Mucosa of rectum (tissue), 2 donors: ENCODE results near the gene DKKL1.
"Not testable (repeated sequence)": the region's sequence is repeated elsewhere in the genome, so short reads cannot be mapped to it uniquely, and the experiment has no call there.

Experiments used
- H3K27ac ChIP-seq, 2 donors: one replicate each; pipeline ENCODE4 v1.7.0; 2013; ENCODE audit warnings: inconsistent platforms in 2 of 2, low read depth in 2 of 2, low read length in 2 of 2
- H3K27me3 ChIP-seq, 2 donors: one replicate each; pipeline ENCODE4 v1.7.0; 2013; ENCODE audit warnings: low read length in 2 of 2; ENCODE audit not compliant: control insufficient read depth in 2 of 2, insufficient read depth in 2 of 2
- H3K36me3 ChIP-seq, 2 donors: one replicate each; pipeline ENCODE4 v1.7.0; 2013; ENCODE audit warnings: low read length in 2 of 2; ENCODE audit not compliant: control insufficient read depth in 2 of 2, insufficient read depth in 2 of 2
- H3K4me1 ChIP-seq, 2 donors: one replicate each; pipeline ENCODE4 v1.7.0; 2013; ENCODE audit warnings: low read length in 2 of 2, mild to moderate bottlenecking in 1 of 2; ENCODE audit not compliant: control insufficient read depth in 2 of 2, insufficient read depth in 2 of 2
- H3K4me3 ChIP-seq, 2 donors: one replicate each; pipeline ENCODE4 v1.7.0; 2013; ENCODE audit warnings: low read length in 2 of 2
- H3K9ac ChIP-seq, 2 donors: one replicate each; pipeline ENCODE4 v1.7.0; 2013; ENCODE audit warnings: low read length in 2 of 2, low read depth in 1 of 2, mild to moderate bottlenecking in 1 of 2
- H3K9me3 ChIP-seq, 2 donors: one replicate each; pipeline ENCODE4 v1.7.0; 2013; ENCODE audit warnings: low read length in 2 of 2; ENCODE audit not compliant: control insufficient read depth in 2 of 2
- donor health status: healthy.
- donor health status: Normal muscosa, but diverticular disease.

The DKKL1 gene

DNA sequence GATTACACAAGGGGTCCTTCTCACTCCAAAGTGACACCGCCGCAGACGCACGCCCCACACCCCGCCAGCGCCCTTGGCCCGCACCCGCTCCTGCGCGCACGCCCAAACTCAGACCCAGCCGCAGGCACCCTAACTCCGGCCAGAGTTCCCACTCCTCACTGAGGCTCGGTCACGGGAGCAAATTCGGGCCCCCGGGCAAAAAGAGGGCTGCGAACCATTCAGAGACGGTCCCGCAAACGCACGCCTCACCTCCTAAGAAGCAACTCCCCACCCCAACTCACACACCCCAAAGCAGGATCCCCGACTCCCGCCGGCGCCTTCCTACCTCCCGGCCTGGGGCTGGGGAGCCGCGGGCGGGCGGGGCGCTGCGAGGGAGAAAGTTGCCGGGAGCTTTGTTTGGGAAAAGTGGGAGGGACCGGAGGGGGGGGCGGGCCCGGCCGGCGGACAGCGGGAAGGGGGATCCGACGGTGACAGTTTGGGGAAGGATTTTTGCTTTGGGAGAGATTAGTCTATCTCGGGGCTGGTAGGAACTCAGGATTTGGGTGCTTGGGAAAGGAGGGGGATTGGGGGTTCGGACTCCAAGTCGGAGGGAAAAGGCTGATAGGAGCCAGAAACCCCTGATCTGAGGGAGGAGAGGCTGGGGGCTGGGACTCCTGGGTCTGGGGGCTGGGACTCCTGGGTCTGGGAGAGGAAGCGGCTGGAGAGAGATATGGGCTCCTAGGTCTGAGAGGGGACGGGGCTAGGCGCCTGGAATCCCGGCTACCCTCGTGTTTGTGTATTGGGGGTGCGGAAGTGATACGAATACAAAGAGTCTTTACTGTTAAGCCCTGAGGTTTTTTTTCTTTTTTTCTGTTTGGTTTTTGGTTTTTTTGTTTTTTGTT lies 1.4 kb upstream of the DKKL1 start, which contains the start of gene TEAD2:
Gene TEAD2, minus strand, starts transcription at position 369 of the 881 bp plus-strand sequence. CDS start 2,341 bp downstream, outside the sequence.
- no peaks in the 10 kb centered on the region for H3K36me3 ChIP-seq
- H3K27me3 ChIP-seq, result peaks cover 0 to 4% of the 10 kb centered on the region in 2 donors
- H3K9ac ChIP-seq, result peak within 1 kb of the TSS; percentile 72 to 74
- H3K4me3 ChIP-seq, result peak within 1 kb of the TSS; percentile 72 to 74
- peak within 1 kb of the TSS; percentile 80 to 84 for H3K27ac ChIP-seq
- peaks cover 7 to 12% of the 10 kb centered on the region in 2 donors for H3K4me1 ChIP-seq
- H3K9me3 ChIP-seq, result no peaks in the 10 kb centered on the region

DNA sequence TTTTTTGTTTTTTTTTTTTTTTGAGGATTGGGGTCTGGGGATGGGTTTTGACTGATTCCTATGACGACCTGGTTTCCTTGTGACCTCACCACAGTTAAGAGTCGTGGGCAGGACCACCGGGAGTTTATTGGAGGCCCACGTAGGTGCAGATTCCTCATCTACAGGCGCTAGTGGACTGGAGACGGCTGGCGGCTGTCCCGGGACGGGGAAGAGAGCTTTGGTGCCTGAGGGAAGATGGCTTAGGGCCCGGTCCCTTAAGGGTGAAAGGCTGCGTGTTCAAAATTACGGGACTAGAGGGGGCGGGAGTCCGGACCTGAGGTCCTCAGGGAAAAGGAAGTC lies 779 bp upstream of the DKKL1 start:
- Histone ChIP-seq H3K9ac (peak overlapping the region; percentile 52 to 74), H3K36me3 (no peaks in the 10 kb centered on the region), H3K4me1 (peaks cover 7 to 12% of the 10 kb centered on the region in 2 donors), H3K9me3 (no peaks in the 10 kb centered on the region), H3K27me3 (peaks cover 0 to 4% of the 10 kb centered on the region in 2 donors), H3K4me3 (peak overlapping the region; percentile 61 to 72), H3K27ac (peak overlapping the region; percentile 77 to 80)

DNA sequence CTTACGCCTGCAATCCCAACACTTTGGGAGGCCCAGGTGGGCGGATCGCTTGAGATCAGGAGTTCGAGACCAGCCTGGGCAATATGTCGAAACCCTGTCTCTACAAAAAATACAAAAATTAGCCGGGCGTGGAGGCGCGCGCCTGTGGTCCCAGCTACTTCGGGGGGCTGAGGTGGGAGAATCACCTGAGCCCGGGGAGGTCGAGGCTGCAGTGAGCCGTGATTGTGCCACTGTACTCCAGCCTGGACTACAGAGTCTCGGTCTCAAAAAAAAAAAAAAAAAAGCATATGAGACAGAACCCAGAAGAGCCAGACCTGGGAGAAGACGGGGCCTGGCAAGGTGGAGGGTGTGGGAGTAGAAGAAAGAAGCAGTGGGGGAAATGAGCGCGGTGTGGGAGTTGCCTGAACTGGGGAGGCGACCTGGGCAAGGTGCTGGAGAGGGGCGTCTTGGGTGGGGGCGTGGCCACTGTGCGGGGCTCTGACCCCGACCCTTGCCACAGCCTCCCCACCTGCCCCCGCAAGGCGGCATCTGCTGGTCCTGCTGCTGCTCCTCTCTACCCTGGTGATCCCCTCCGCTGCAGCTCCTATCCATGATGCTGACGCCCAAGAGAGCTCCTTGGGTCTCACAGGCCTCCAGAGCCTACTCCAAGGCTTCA lies 533 bp downstream of the DKKL1 start:
- peaks cover 0 to 4% of the 10 kb centered on the region in 2 donors for H3K27me3 ChIP-seq
- no peaks in the 10 kb centered on the region for H3K36me3 ChIP-seq
- H3K4me1 ChIP-seq, result peaks cover 7 to 12% of the 10 kb centered on the region in 2 donors
- H3K27ac ChIP-seq, result peak overlapping the region in 1 of 2 donors; percentile 56
- H3K9ac ChIP-seq, result no peak overlapping the region
- H3K9me3 ChIP-seq, result peaks cover 0 to 4% of the 10 kb centered on the region in 2 donors
- peak overlapping the region; percentile 52 to 58 for H3K4me3 ChIP-seq

DNA sequence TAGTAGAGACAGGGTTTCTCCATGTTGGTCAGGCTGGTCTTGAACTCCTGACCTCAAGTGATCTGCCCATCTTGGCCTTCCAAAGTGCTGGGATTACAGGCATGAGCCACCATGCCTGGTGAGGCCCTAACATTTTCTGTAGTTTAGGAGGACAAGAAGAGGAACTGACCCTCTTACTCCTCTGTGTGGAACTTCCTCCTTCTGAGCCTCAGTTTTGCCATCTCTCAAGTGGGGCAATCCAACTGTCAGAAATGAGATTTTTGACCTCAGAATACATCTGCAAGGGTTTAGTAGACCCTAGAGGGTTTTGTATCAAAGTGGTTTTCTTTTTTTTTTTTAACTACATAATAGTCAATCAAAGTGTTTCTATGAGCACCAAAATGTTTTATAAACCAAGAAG lies 2.4 kb downstream of the DKKL1 start:
- H3K9ac ChIP-seq, result no peak overlapping the region
- H3K27me3 ChIP-seq, result peaks cover 0 to 4% of the 10 kb centered on the region in 2 donors
- H3K4me1 ChIP-seq, result peaks cover 7 to 12% of the 10 kb centered on the region in 2 donors
- H3K27ac ChIP-seq, result no peak overlapping the region
- H3K9me3 ChIP-seq, result peaks cover 0 to 10% of the 10 kb centered on the region in 2 donors
- no peaks in the 10 kb centered on the region for H3K36me3 ChIP-seq
- H3K4me3 ChIP-seq, result no peak overlapping the region

DNA sequence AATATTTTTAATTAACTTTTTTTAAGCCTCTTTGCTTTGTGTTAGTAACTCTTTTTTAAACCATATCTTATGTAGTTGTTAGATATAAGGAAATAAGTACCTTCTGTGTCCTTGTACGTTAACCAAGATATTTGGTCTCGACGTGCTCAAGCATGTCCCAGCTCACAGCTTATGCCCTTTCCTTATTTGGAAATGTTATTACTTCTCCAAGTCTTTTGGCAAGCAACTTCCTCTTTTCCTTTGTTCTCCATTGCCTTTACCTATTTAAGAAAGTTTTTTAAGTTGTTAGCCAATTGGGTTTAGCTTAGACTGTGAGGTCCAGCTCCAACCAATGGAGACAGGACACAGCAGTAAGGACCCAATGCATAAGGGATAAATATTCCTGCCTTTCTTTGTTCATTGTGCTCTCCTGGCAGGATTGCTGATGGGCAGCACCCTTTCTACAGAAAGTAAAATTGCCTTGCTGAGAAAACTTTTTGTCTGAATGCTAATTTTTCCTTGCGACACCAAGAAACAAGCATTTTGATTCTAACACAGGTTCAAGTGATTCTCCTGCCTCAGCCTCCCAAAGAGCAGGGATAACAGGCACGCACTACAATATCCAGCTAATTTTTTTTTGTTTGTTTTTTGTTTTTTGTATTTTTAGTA lies 5.2 kb downstream of the DKKL1 start:
- Histone ChIP-seq H3K27ac (no peak overlapping the region), H3K27me3 (no peaks in the 10 kb centered on the region), H3K4me3 (no peak overlapping the region), H3K4me1 (no peaks in the 10 kb centered on the region), H3K9me3 (peaks cover 0 to 10% of the 10 kb centered on the region in 2 donors), H3K36me3 (no peaks in the 10 kb centered on the region), H3K9ac (no peak overlapping the region)

DNA sequence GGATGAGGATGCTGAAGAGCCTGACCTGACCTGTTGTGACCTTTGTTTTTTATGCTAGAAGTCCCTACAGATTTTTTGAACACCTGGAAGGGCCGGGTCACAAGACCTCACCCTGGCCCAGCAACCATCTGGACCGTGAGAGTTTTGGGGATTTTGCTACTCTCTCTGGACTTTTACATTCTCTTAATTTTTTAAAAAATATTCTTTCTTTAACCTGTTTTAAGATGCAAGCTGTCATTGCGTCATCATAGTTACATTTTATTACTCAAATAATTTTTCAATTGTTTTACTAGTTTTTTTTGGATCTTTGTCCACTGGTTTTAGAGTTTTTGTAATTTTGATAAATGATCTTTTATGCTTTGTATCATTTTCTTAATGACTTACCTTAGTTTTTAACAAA lies 7.5 kb downstream of the DKKL1 start:
- no peak overlapping the region for H3K9ac ChIP-seq
- peaks cover 0 to 10% of the 10 kb centered on the region in 2 donors for H3K9me3 ChIP-seq
- no peak overlapping the region for H3K4me3 ChIP-seq
- H3K4me1 ChIP-seq, result no peaks in the 10 kb centered on the region
- H3K27me3 ChIP-seq, result peaks cover 0 to 2% of the 10 kb centered on the region in 2 donors
- H3K36me3 ChIP-seq, result no peaks in the 10 kb centered on the region
- H3K27ac ChIP-seq, result no peak overlapping the region

DNA sequence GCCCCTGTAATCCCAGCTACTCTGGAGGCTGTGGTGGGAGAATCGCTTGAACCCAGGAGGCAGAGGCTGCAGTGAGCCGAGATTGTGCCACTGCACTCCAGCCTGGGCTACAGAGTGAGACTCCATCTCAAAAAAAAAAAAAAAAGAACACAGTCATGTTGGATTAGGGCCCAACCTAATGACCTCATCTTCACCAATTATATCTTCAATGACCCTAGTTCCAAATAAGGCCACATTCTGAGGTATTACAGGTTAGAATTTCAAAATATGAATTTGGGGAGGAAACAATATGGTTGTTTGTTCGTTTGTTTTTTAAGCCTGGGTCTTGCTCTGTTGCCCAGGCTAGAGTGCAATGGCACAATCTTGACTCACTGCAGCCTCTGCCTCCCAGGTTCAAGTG lies 9.5 kb downstream of the DKKL1 start:
- H3K9ac ChIP-seq, H3K27me3 ChIP-seq, H3K4me1 ChIP-seq, H3K27ac ChIP-seq, H3K4me3 ChIP-seq, H3K36me3 ChIP-seq: not testable (repeated sequence)
- H3K9me3 ChIP-seq, result peaks cover 0 to 10% of the 10 kb centered on the region in 2 donors

DNA sequence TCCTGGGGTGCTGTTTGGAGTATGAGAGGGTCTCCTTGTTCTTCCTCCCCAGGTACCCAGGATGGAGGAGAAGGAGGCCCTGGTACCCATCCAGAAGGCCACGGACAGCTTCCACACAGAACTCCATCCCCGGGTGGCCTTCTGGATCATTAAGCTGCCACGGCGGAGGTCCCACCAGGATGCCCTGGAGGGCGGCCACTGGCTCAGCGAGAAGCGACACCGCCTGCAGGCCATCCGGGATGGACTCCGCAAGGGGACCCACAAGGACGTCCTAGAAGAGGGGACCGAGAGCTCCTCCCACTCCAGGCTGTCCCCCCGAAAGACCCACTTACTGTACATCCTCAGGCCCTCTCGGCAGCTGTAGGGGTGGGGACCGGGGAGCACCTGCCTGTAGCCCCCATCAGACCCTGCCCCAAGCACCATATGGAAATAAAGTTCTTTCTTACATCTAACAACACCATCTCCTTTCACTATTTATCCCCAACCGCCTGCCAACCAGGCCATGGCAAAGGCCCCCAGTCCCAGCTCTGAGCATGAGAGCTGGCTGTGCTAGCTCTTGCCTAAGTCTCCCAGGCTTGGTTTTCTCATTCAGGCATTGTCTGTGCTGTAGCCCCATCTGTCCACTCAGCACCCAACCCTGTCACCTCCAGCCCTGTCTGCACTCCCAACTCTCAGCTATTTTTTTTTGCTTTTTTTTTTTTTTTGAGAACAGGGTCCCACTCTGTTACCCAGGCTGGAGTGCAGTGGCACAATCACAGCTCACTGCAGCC lies 11.2 kb downstream of the DKKL1 start:
- Histone ChIP-seq H3K36me3 (no peaks in the 10 kb centered on the region), H3K9me3 (peaks cover 0 to under 1% of the 10 kb centered on the region in 2 donors), H3K4me3 (no peak overlapping the region), H3K9ac (no peak overlapping the region), H3K4me1 (no peaks in the 10 kb centered on the region), H3K27me3 (peaks cover 0 to 2% of the 10 kb centered on the region in 2 donors), H3K27ac (no peak overlapping the region)

DNA sequence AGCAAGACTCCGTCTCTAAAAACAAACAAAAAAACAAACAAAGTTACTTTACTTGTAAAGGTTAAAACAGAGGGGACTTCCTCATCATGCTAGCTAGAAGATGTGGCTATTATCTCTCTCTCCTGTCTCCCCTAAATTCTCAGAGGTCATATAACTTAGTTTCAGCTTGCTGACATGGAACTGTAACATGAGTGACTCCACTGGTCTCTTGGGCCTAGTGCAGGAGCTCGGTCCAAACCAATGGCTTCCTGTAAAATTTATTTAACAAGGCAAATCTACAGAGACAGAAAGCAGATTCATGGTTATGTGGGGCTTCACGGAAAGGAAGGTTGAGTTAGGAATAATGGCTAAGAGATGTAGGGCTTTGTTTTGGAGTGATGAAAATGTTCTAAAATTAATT lies 14.8 kb downstream of the DKKL1 start:
- Histone ChIP-seq H3K9me3 (peaks cover 5 to 6% of the 10 kb centered on the region in 2 donors), H3K4me1 (no peaks in the 10 kb centered on the region), H3K4me3 (no peak overlapping the region), H3K27me3 (peaks cover 0 to 2% of the 10 kb centered on the region in 2 donors), H3K9ac (no peak overlapping the region), H3K27ac (no peak overlapping the region), H3K36me3 (no peaks in the 10 kb centered on the region)
